ENCODE measurements around the gene ADAM12.

- TF ChIP-seq CTCF (IDR thresholded peaks at IDR 0.05) = no peak
- TF ChIP-seq POLR2A (IDR thresholded peaks at IDR 0.05) = no peak
These were observed 14.3 kb downstream of the ADAM12 start for GRCh38 chr10:126373972-126374371.
